NCI-H526 (cell line): ENCODE results near the gene ZNF536.
A peak's percentile ranks its signal among the peaks of the same experiment; 100 is the strongest.
"Not testable (repeated sequence)": the region's sequence is repeated elsewhere in the genome, so short reads cannot be mapped to it uniquely, and the experiment has no call there.

Experiments used
- DNase-seq, 2 experiments: peaks; one replicate each; lab custom pipeline; 2025; lab: John Stamatoyannopoulos, UW

ZNF536 gene

DNA sequence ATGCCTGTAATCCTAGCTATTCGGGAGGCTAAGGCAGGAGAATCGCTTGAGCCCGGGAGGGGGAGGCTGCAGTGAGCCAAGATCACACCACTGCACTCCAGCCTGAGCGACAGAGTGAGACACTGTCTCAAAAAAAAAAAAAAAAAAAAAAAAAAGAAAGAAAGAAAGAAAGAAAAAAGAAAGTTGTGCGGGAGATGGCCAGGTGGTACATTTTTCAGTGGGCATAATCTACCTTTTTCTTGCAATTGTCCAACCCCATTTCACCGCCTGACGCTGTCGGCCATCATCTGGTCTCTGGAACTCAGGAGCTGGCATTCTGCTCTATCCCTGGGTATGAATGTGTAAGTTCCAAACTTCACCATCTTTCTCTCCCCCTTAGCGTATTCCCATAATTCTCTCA is 73.9 kb downstream of the ZNF536 start:
- DNase-seq: not testable (repeated sequence)

GRCh38 chr19:30446850-30447552 is 74.8 kb downstream of the ZNF536 start:
- DNase-seq: no peak

DNA sequence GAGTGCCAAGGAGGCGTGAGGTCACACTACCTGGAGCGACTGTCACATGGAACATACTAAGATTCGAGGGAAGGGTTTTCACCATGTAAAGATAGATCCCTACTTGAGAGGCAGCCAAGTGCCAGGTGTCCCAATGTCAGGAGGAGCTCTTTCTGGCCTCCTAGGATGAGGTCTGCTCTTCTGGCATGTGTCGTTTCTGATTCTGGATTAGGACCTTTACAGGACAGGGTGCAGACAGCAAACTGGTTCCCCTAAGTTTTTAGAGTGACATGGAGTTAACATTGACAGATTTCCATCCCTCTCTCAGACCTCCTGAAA is 75.3 kb downstream of the ZNF536 start:
- no peak for DNase-seq

DNA sequence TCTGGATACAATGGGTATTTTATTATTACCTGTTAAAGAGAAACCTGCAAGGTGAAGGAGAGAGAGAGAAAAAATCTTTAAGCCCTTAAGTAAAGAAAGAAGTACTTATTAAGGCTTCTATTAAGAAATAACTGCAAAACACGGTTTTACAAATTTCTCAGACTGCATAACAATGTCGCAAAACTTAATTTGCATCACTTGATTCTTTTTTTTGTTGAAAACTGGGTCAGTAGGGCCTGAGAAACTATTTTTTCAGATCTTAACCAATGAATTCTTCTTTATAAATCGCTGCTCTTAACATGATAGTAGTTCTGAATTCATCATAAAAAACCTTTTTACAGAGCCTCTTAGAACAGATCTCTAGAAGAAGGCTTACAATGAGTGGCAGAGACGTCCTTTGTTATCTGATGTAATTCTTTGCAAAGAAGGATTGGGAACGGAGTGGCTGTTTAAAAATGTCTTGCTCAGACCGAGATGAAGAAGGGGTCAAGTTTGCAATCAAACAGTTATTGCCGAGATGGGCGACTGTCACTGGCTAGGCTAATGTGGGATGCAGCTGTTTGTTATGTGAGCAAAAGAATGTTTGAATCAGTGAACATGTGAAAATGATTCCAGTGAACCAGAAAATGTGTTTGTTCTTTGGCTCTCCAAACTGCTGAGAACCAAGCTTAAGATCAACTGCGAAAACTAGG is 76.3 kb downstream of the ZNF536 start:
- DNase-seq: no peak

DNA sequence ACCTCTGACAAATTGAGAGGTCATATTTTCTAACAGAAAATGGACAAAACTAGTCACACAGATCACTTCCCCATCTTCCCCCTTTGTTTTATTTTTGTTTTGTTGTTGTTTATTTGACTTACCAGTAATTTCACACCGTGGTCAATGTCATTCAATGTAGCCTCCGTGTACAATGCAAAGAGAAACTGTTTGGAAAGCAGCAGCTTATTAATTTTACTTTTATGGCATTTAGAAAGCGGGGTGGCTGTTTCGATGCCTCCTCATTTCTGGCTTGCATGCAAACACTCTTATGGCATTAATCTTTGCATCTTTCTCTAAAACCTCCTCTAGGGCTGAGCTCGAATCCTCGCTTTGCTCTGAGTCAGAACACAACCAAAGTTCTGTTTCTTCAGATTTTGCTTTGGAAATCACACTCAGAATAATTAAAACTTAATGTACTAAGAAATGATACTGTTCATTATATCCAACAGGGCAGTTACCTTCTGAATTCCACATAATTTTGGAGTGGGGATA is 77.0 kb downstream of the ZNF536 start:
- DNase-seq: no peak

- DNase-seq: no peak
Observed at GRCh38 chr19:30449673-30450072, 77.5 kb downstream of the ZNF536 start.

GRCh38 chr19:30450100-30450499 is 77.9 kb downstream of the ZNF536 start:
- DNase-seq: peak in 1 of 2 experiments; percentile 55

DNA sequence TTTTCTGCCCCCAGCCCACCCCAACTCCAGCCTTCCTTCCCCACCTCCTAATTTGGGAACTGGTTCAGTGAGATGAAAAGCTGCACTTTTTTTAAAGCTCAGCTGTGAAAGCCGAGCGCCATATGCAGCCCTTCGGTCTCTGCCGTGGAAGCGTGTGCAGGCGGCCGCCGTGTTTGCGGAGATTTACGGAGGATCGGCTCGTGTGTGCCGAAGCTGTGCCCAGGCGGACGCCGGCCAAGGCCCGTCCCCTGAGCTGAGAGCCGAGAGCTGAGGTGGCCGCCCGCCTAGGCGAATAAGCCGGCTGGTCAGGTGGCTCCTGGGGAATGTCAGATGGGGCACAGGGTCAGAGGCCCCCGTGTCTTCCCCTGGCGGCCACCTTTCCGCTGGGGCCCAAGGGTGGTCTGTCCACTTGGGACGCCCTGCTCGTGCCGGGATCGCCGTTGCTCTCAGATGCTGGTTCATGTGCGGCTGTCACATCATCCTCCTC is 78.7 kb downstream of the ZNF536 start:
- no peak for DNase-seq

DNA sequence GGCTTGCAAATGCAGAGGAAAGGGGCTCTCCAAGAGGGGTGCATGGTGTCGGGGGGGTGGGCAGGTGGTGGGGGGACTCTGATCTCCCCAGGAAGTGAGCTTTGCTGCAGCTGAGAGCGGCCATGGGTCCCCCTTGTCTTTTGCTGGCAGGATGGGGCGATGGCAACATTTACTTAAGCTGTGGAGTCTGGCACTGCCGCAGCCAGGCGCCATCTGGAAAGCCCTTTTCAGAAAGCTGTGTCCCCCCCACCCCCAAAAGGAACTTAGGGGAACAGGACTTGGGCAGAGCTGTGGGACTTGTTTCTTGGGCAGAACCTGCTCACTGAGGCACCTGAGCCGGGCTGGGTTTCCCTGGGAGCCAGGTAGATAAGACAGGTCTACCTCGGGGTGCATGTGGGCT is 80.7 kb downstream of the ZNF536 start:
- no peak for DNase-seq

- no peak for DNase-seq
Observed at GRCh38 chr19:30453743-30454142, 81.6 kb downstream of the ZNF536 start.

- no peak for DNase-seq
Observed at GRCh38 chr19:30455881-30456280, 83.7 kb downstream of the ZNF536 start.

DNA sequence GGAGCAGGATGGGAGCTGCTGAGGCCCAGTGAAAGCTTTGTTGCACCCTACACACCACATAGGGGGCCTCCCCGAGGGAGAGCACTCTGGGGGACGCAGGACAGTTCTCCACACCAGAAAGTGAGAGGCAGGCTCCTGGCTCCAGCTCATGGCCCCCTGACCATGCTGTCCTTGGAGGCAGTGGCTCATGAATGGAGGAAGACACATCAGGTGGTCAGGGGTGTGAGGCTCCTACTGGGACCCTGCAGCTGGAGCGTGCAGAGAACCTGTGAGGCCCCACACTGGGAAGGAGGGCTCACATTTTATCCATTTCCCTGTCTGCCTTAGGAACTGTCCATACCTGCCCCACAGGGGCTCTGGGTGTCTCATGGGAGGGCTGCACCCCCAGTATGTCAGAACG is 85.3 kb downstream of the ZNF536 start:
- DNase-seq: no peak

GRCh38 chr19:30459859-30460258 is 87.7 kb downstream of the ZNF536 start:
- no peak for DNase-seq

DNA sequence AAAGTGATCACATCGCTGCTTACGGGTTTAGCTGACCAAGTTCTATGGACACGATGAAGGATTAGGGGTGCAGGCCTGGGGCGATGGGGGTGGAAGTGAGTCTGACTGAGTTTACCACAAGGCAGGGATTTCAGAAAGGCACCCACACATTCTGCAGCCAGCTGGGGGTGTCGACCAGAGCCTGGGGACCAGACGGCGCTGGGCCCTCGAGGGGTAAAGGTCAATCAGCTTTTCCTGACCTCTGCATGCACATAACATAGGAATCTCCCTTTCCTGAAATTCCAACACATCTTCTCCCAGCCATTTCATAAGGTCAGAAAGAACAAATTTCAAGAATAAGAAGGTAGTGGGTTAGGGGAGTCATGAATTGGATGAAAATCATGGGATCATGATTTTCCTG is 92.0 kb downstream of the ZNF536 start:
- no peak for DNase-seq

- not testable (repeated sequence) for DNase-seq
Observed at GRCh38 chr19:30466598-30466997, 94.4 kb downstream of the ZNF536 start.

DNA sequence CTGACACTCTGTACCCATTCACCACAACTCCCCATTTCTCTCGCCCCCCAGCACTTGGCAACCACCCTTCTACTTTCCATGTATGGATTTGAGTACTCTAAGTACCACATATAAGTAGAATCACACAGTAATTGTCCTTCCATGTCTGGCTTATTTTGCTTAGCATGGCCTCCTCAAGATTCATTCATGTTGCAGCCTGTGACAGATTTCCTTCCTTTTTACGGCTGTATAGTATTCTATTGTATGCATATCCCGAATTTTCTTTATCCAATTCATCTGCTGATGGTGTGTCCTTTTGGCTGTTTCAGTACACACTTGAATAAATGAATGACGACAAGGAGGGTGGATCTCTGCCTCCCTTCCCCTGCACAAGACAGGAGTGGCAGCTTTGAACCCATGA is 95.1 kb downstream of the ZNF536 start:
- no peak for DNase-seq

DNA sequence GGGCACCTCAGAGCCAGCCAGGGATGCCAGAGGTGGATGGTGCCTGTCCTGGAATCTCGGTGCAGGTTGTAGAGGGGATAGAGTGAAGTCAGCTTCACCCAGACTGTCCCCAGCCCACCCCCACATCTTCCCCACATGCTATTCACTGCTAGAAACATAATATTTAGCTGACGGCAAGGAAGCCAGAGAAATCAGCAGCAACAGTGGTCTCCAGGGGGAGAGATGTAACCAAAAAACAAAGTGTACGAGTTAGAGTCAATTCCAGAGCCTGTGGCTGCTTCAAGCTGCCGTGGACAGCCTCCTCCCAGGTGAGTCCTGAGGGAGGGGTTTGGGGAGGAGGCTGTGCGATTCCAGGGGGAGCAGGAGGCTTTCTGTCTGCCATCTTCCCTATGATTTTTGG is 97.6 kb downstream of the ZNF536 start:
- DNase-seq: no peak

DNA sequence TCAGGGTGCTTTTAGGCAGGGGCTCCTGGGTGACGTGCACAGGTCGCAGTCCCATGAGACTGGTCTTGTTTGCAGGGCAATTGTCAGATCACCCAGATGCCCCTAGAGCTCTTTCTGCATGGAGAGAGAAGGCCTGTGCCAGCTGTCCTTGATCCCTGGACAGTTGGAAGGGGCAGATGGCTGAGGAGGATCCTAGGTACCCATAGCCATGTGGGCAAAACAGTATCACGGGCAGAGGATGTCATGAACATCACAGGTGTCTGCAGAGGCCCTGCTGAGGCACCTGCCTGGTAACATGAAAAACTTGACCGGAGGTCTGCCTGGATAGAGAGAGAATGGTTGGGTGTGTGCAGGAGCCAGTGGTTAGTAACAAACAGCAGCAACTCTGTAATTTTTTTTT is 99.3 kb downstream of the ZNF536 start:
- peak; percentile 28 to 67 for DNase-seq

DNA sequence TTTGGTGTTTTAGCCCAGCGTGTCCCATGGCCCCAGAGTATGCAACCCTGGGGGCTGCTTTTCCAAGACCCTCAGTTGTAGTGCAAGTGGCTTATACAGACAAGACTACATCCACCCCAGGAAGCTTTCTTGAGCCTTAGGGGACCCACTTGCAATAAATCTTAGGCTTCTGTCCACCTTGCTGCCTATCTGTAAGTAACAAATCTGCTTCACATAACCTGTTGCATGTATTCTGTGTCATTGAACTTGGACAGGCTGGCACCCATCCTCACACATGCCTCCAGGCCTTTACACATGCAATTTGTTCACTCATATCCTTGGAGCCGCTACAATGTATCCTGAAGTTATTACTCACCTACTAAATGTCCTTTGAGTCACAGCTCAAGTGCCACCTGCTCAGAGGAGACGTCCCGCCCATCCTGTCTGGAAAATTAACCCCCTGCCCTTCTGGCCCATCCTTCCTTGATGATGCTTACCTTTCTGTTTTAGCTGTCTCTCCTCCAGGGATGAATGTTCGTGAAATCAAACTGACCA is 101.2 kb downstream of the ZNF536 start:
- DNase-seq: no peak

DNA sequence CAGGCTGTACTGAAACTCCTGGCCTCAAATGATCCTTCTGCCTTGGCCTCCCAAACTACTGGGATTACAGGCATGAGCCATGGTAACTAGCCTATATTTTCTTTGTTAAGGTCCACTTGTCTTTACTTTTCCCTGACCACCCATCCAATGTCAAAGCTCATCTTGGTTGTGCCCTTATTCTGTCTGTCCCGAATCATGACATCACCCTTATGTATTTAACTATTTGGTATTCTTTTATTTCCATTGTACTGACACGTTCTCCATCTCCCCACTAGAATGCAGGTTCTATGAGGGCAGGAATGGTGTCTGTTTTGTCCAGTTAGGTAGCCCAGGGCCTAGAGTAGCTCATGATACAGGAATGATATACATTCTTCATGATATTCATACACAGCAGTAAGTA is 104.8 kb downstream of the ZNF536 start:
- DNase-seq: no peak

DNA sequence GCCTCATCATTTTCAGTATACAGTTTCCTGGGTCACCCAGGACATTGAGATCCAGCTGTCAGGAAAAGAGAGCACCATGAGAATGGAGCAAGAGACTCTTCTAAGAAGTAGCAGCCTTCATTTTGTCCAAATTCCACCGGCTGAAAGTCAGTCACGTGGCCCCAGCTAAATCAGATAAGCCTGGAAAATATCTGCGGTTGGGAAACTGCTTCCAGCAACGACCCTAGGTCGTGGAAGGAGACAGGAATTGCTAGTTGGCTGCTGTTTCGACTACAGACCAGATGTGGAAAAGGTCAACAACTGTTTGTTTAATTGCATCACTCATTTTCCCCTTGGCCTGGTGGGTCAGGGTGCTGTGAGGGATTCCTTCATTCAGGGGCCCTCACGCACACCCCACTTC is 107.0 kb downstream of the ZNF536 start:
- DNase-seq: no peak

DNA sequence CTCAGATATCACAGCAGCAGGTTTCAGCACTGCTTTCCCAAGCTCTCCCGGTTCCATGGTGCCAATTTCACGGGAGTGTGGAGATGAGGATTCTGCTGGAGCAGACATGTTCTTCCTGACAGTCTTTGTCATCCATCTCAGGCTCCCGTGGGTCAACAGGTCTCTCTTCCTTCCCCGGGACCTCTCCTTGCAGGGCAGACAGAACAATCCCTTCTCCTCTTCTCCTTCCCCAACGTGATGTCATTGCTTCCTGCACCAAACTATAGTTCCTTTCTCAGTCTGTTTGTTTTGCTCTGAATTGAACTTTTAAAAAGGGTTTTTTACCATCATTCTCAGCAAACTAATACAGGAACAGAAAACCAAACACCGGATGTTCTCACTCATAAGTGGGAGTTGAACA is 107.9 kb downstream of the ZNF536 start:
- no peak for DNase-seq

DNA sequence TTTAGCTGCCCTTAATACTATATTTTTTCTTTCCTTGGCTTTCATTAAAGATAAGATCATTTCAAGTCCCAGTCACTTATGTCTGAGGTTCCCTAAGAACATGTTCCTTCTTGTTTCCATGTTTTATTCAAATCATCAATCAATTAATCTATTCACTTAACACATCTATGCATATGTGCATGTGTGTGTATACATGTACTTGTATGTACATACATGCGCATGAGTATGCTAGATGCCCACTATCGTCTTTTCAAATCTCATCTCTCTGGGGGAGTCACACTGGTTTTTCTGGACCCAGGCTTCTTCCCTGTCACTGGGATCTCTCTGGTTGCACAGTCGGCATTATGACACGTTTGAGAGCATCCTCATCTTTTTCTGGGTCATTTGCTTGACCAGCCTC is 108.9 kb downstream of the ZNF536 start:
- DNase-seq: no peak
